OCI-LY1 (cell line): ENCODE measurements around the gene ADAMTSL2.

ENCODE experiments used
- H2AFZ ChIP-seq: fragments of 200-600 bp; sonication (generic), shearing (Covaris generic); 2 replicates; pipeline ENCODE4 v1.6.0; 2014; ENCODE audit warnings: antibody characterized with exemption, mild to moderate bottlenecking, low read length
- H3F3A ChIP-seq: fragments of 200-600 bp; sonication (generic), shearing (Covaris generic); 2 replicates; pipeline ENCODE4 v1.6.0; 2014; ENCODE audit warnings: mild to moderate bottlenecking, antibody characterized with exemption, low read length, moderate library complexity; ENCODE audit not compliant: insufficient read depth
- H3K27ac ChIP-seq: fragments of 200-600 bp; sonication (generic); 2 replicates; pipeline ENCODE4 v1.5.1; 2014; ENCODE audit warnings: low read length, mixed run types, mild to moderate bottlenecking, low read depth; ENCODE audit not compliant: poor library complexity, severe bottlenecking
- H3K27me3 ChIP-seq: fragments of 200-600 bp; sonication (generic); 2 replicates; pipeline ENCODE4 v1.6.0; 2014; ENCODE audit warnings: antibody characterized with exemption, mild to moderate bottlenecking, low read length, moderate library complexity; ENCODE audit not compliant: insufficient read depth
- H3K36me3 ChIP-seq: fragments of 200-600 bp; sonication (generic); 2 replicates; pipeline ENCODE4 v1.6.1; 2014; ENCODE audit warnings: mild to moderate bottlenecking, antibody characterized with exemption, low read length, moderate library complexity, mixed read lengths; ENCODE audit not compliant: insufficient read depth
- H3K4me1 ChIP-seq: fragments of 200-600 bp; sonication (generic); 2 replicates; pipeline ENCODE4 v1.5.1; 2014; ENCODE audit warnings: mild to moderate bottlenecking, low read length, moderate library complexity; ENCODE audit not compliant: insufficient read depth, severe bottlenecking
- H3K4me2 ChIP-seq: fragments of 200-600 bp; sonication (generic), shearing (Covaris generic); 2 replicates; pipeline ENCODE4 v1.6.1; 2014; ENCODE audit warnings: low read length
- H3K4me3 ChIP-seq: fragments of 200-600 bp; sonication (generic); 2 replicates; pipeline ENCODE4 v1.5.1; 2014; ENCODE audit warnings: low read length, low read depth, mild to moderate bottlenecking, mixed read lengths; ENCODE audit not compliant: poor library complexity, severe bottlenecking
- H3K79me2 ChIP-seq: fragments of 200-600 bp; shearing (Covaris generic); 2 replicates; pipeline ENCODE4 v1.6.1; 2016; ENCODE audit warnings: mixed run types, low read length, mixed read lengths; ENCODE audit not compliant: insufficient read depth
- H3K9ac ChIP-seq: fragments of 200-600 bp; sonication (generic), shearing (Covaris generic); 2 replicates; pipeline ENCODE4 v1.6.1; 2014; ENCODE audit warnings: mild to moderate bottlenecking, low read length, mixed read lengths
- H3K9me2 ChIP-seq: fragments of 200-600 bp; sonication (generic), shearing (Covaris generic); 2 replicates; pipeline ENCODE4 v1.6.1; 2014; ENCODE audit warnings: low read depth, mild to moderate bottlenecking, low read length, mixed read lengths
- H3K9me3 ChIP-seq: fragments of 200-600 bp; shearing (Covaris generic); 2 replicates; pipeline ENCODE4 v1.6.1; 2014; ENCODE audit warnings: low read length, mixed read lengths
- H4K20me1 ChIP-seq: fragments of 200-600 bp; sonication (generic), shearing (Covaris generic); 2 replicates; pipeline ENCODE4 v1.6.0; 2016; ENCODE audit warnings: mild to moderate bottlenecking, low read length; ENCODE audit not compliant: insufficient read depth
- CTCF ChIP-seq: fragments of 200-600 bp; sonication (generic), shearing (Covaris generic); IDR thresholded peaks from 2 replicates; pipeline ENCODE4 v1.5.1; 2017; ENCODE audit warnings: mild to moderate bottlenecking, antibody characterized with exemption, low read length, moderate library complexity, mixed read lengths
- EZH2 ChIP-seq: fragments of 200-600 bp; sonication (generic), shearing (Covaris generic); IDR thresholded peaks from 2 replicates; pipeline ENCODE4 v1.8.0; 2017; ENCODE audit warnings: borderline replicate concordance, mixed run types, mild to moderate bottlenecking, antibody characterized with exemption, low read length, moderate library complexity, mixed read lengths

ADAMTSL2 gene

GRCh38 chr9:133499892-133500270, 34.6 kb upstream of the ADAMTSL2 start:
- Histone ChIP-seq H3K27me3 (peaks cover 12% of the 10 kb centered on the region; the same call in 1 of the 2 replicates), H3K9me3 (peaks cover 6% of the 10 kb centered on the region; the same call in 1 of the 2 replicates), H3K4me1 (no peaks in the 10 kb centered on the region), H4K20me1 (no peaks in the 10 kb centered on the region), H3K4me3 (no peak overlapping the region), H2AFZ (no peak overlapping the region), H3K79me2 (no peaks in the 10 kb centered on the region), H3K27ac (no peak overlapping the region), H3K9ac (no peak overlapping the region), H3K9me2 (no peaks in the 10 kb centered on the region), H3K4me2 (no peak overlapping the region), H3F3A (no peaks in the 10 kb centered on the region), H3K36me3 (no peaks in the 10 kb centered on the region; the same call in 1 of the 2 replicates)
- no peak for TF ChIP-seq EZH2
- no peak for TF ChIP-seq CTCF

GRCh38 chr9:133502112-133502511, 32.4 kb upstream of the ADAMTSL2 start:
- peaks cover 16% of the 10 kb centered on the region; the same call in 1 of the 2 replicates for H3K27me3 ChIP-seq
- no peak overlapping the region for H3K4me3 ChIP-seq
- no peak overlapping the region for H3K4me2 ChIP-seq
- H3K9me2 ChIP-seq, result no peaks in the 10 kb centered on the region
- H3K9ac ChIP-seq, result no peak overlapping the region
- no peak overlapping the region for H3K27ac ChIP-seq
- H3K9me3 ChIP-seq, result peaks cover 6% of the 10 kb centered on the region; the same call in 1 of the 2 replicates
- H3K4me1 ChIP-seq, result no peaks in the 10 kb centered on the region
- no peak overlapping the region for H2AFZ ChIP-seq
- no peaks in the 10 kb centered on the region for H3K79me2 ChIP-seq
- H3K36me3 ChIP-seq, result no peaks in the 10 kb centered on the region; the same call in 1 of the 2 replicates
- no peaks in the 10 kb centered on the region for H3F3A ChIP-seq
- no peaks in the 10 kb centered on the region for H4K20me1 ChIP-seq
- TF ChIP-seq EZH2 (no peak), CTCF (no peak)

GRCh38 chr9:133505186-133505830, 29.2 kb upstream of the ADAMTSL2 start:
- H3K27me3 ChIP-seq, result peaks cover 20% of the 10 kb centered on the region; the same call in 1 of the 2 replicates
- no peak overlapping the region for H2AFZ ChIP-seq
- H3F3A ChIP-seq, result no peaks in the 10 kb centered on the region
- H3K9ac ChIP-seq, result no peak overlapping the region
- no peak overlapping the region for H3K27ac ChIP-seq
- no peaks in the 10 kb centered on the region for H4K20me1 ChIP-seq
- H3K4me1 ChIP-seq, result no peaks in the 10 kb centered on the region
- no peak for TF ChIP-seq EZH2
- H3K9me2 ChIP-seq, result no peaks in the 10 kb centered on the region
- H3K79me2 ChIP-seq, result no peaks in the 10 kb centered on the region
- no peak overlapping the region for H3K4me2 ChIP-seq
- no peak overlapping the region for H3K4me3 ChIP-seq
- no peaks in the 10 kb centered on the region; the same call in 1 of the 2 replicates for H3K36me3 ChIP-seq
- peaks cover 6% of the 10 kb centered on the region; the same call in 1 of the 2 replicates for H3K9me3 ChIP-seq
